Sigmoid colon (tissue), 7 donors: ENCODE data around the gene ZNF746. TPM values are rescaled to one million over a fixed set of nuclear protein-coding genes. Genes with fewer than 3 reads are reported as not detected.

Experiments used
- DNase-seq: peaks from one replicate; pipeline ENCODE4 v3.0.0-alpha.2; 2019
- H3K27ac ChIP-seq, 4 donors: fragments of 200-600 bp; sonication (generic); one replicate each; pipeline ENCODE4 v1.5.1; 2016 to 2019; ENCODE audit warnings: mild to moderate bottlenecking in 1 of 4
- H3K27me3 ChIP-seq, 3 donors: fragments of 200-600 bp; sonication (generic); one replicate each; pipeline ENCODE4 v1.5.1; 2019; ENCODE audit warnings: mild to moderate bottlenecking in 1 of 3
- H3K36me3 ChIP-seq, 4 donors: fragments of 200-600 bp; sonication (generic); one replicate each; pipeline ENCODE4 v1.5.1; 2016 to 2019
- H3K4me1 ChIP-seq, 4 donors: fragments of 200-600 bp; sonication (generic); one replicate each; pipeline ENCODE4 v1.5.1; 2017 to 2019
- H3K4me3 ChIP-seq, 4 donors: fragments of 200-600 bp; sonication (generic); one replicate each; pipeline ENCODE4 v1.5.1; 2017 to 2019; ENCODE audit warnings: mild to moderate bottlenecking in 2 of 4, moderate library complexity in 1 of 4
- H3K9me3 ChIP-seq, 4 donors: fragments of 200-600 bp in 3 of 4; sonication (generic) in 3 of 4; one replicate each; pipeline versions ENCODE4 v1.5.1 to v1.6.1; 2013 to 2019
- CTCF ChIP-seq, 4 experiments: fragments of 450-650 bp in 3 of 4; fragments of 200-600 bp in 1 of 4; IDR thresholded peaks; one replicate each; pipeline ENCODE4 v1.5.1; 2016 to 2019; ENCODE audit warnings: antibody characterized with exemption in 4 of 4, mild to moderate bottlenecking in 3 of 4, moderate library complexity in 2 of 4
- EP300 ChIP-seq, 4 donors: sonication (generic); formaldehyde crosslinking; IDR thresholded peaks; one replicate each; pipeline ENCODE4 v1.6.1; 2017; ENCODE audit warnings: antibody characterized with exemption in 4 of 4
- POLR2A ChIP-seq, 2 donors: fragments of 450-650 bp; IDR thresholded peaks; one replicate each; pipeline ENCODE4 v1.6.1; 2016; ENCODE audit warnings: antibody characterized with exemption in 2 of 2, mild to moderate bottlenecking in 2 of 2, moderate library complexity in 2 of 2
- POLR2AphosphoS5 ChIP-seq, 4 donors: sonication (generic); formaldehyde crosslinking; IDR thresholded peaks; one replicate each; pipeline ENCODE4 v1.6.1; 2017; ENCODE audit warnings: antibody characterized with exemption in 4 of 4
- WGBS, 2 donors: extraction: QIAGEN DNeasy Blood & Tissue Kit; methylation state at CpG; one replicate each; pipeline ENCODE4 v1.1.7; 2013; 5-methylcytosine and 5-hydroxymethylcytosine counted together
- intact Hi-C: fragments of 100-400 bp; cut with DNase I; formaldehyde crosslinking; loops from one replicate; pipeline ENCODE4 v1.15.1; 2023
- polyA plus RNA-seq, 3 donors: library from polyadenylated mRNA; stranded (reverse); fragments of 200-250 nt; gene quantifications; one replicate each; pipeline ENCODE4 v1.2.3, GENCODE V29; 2013
- total RNA-seq, 4 donors: library from RNA; depleted of rRNA; stranded (reverse); fragments of >200 nt; gene quantifications; one replicate each; pipeline ENCODE4 v1.1.0, GENCODE V29; 2016
- donor health status: healthy with polysubstance abuse.
- donor health status: Bipolar disorder and iron deficiency.
- donor health status: healthy.

The ZNF746 gene
- total and polyA plus RNA-seq, 7 donors: 4.2 to 18.9 (median 16.4) TPM

DNA sequence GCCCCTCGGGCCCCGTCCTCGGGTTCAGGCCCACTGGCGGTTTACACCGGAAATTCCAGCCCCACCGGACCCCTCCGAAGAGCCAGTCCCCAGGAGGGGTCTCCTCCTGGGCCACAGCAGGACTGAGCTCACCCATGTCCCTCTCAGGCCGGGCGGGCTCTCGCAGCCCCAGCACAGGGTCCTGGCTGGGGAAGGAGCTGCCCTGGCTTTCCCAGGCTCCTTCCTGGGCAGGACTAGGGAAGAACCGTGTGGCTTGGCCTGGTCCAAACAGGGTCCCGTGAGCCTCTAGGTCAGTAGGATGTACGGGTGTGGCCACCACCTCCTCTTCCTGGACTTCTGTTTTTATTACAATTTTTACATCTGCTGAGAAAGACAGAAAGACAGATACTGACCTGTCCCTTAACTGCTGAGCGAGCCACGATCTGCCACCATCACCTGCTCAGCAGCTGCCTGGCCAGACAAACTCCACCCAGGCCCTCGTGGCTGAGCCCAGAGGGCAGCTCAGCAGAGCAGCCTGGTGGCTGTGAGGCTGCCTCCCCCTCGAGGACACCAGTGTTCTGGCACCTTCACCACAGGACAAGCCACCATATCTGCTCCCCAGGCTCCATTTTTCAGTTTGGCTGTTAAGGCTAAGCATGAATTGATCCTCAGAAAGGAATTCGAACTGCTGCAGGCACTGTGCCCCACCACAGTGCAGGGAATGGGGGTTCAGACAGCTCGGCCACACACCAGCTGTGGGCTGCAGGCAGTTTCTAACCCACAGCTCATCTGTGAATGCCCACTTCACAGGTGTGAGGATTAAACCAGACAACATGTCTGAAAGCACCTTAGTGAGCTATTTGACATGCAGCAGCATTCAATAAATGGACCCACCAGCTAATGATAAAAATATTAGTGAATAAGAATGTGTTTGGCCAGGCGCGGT lies 22.2 kb downstream of the ZNF746 start:
- intact Hi-C loops: no loop called here
- WGBS, 2 donors: 94 to 96% methylated on average over 21 of the region's 21 CpGs

DNA sequence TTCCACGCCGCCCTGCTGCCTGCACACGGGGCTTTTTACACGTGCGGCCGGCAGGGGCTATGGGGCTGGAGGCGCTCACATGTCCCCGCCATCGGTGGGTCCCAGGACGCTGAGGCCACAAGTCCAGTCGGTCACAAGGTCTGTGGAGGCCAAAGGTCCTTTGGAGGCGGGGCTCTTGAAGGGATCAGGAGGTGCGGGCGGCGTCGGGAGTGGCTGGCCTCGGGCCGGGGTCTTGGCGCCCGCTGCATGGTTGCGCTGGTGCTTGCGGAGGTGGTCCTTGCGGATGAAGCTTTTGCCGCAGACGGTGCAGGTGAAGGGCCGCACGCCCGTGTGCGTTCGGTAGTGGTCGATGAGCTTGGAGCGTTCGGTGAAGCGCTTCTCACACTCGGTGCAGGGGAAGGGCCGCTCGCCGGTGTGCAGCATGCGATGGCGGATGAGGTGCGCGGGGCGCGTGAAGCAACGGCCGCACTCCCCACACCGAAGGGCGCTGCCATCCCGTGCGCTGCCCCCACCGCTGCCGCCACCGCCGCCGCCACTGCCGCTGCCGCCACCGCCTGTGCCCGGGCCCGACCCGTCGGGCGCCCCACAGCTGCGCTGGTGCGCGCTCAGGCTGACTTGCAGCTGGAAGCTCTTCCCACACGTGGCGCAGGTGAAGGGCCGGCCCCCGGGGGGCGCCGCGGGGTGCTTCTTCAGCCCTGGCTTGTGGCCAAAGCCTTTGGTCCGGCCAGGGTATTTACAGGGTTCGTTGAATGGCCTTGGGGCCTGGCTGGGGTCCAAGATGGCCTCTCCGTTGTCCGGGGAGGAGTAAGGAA lies 23.1 kb downstream of the ZNF746 start:
- 97% methylated on average over 77 of the region's 77 CpGs for WGBS, 2 donors
- Histone ChIP-seq H3K4me3 (no peak overlapping the region), H3K36me3 (peaks cover 24 to 77% (median 43%) of the 10 kb centered on the region in 4 donors), H3K9me3 (no peaks in the 10 kb centered on the region), H3K27me3 (no peaks in the 10 kb centered on the region), H3K4me1 (no peaks in the 10 kb centered on the region), H3K27ac (no peak overlapping the region)
- TF ChIP-seq POLR2A (IDR thresholded peaks at IDR 0.05) (no peak), EP300 (IDR thresholded peaks at IDR 0.05) (no peak), CTCF (IDR thresholded peaks at IDR 0.05) (no peak), POLR2AphosphoS5 (IDR thresholded peaks at IDR 0.05) (no peak)
- intact Hi-C loops: no loop called here
- peak; percentile 63 for DNase-seq

More for the DNA sequence above, 22.2 kb downstream of the ZNF746 start:
- no peak for TF ChIP-seq EP300 (IDR thresholded peaks at IDR 0.05)
- no peak for TF ChIP-seq POLR2A (IDR thresholded peaks at IDR 0.05)
- TF ChIP-seq CTCF (IDR thresholded peaks at IDR 0.05): no peak
- no peak for TF ChIP-seq POLR2AphosphoS5 (IDR thresholded peaks at IDR 0.05)
- Histone ChIP-seq H3K27me3 (no peaks in the 10 kb centered on the region), H3K4me1 (no peaks in the 10 kb centered on the region), H3K27ac (no peak overlapping the region), H3K4me3 (no peak overlapping the region), H3K9me3 (no peaks in the 10 kb centered on the region), H3K36me3 (peaks cover 24 to 72% (median 43%) of the 10 kb centered on the region in 4 donors)
- no peak for DNase-seq

- H3K4me1 ChIP-seq: no peaks in the 10 kb centered on the region
- H3K27ac ChIP-seq: no peak overlapping the region
- peaks cover 24 to 67% (median 43%) of the 10 kb centered on the region in 4 donors for H3K36me3 ChIP-seq
- 96% methylated on average over 6 of the region's 6 CpGs for WGBS, 2 donors
- no peak for DNase-seq
- no peaks in the 10 kb centered on the region for H3K9me3 ChIP-seq
- TF ChIP-seq POLR2AphosphoS5 (IDR thresholded peaks at IDR 0.05) (no peak), POLR2A (IDR thresholded peaks at IDR 0.05) (no peak), EP300 (IDR thresholded peaks at IDR 0.05) (no peak), CTCF (IDR thresholded peaks at IDR 0.05) (no peak)
- intact Hi-C loops: no loop called here
- H3K4me3 ChIP-seq: no peak overlapping the region
- no peaks in the 10 kb centered on the region for H3K27me3 ChIP-seq
Measured at GRCh38 chr7:149473251-149473650, 24.4 kb downstream of the ZNF746 start.

DNA sequence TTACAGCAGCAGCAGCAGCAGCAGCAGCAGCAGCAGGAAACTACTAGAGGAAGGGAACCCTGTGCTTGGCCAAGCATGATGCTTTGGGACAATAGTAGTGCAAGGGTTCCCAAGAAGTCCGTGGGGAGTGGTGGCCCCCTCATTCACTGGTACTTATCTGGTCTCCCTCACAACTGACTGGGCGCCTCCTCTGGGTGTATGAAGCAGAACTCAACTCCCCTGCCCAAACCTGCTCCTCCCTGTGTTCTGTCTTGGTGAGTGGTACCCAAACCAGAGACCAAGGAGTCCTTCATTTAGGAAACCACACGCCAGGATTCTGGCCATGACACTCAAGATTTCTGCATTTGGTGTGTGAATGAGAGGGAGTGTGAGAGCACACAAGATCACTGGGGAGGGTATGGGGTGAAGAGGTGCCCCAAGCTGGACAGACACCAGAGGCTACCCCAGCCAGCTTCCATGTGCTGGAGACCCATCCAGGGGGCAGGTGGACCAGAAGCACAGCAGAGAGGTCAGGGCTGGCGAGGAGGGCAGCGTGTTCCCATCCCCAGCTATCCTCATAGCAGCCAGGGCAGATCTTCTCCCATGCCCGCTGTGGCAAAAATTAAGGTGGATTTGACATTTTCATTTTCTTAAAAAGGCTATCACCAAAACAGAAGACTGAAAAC lies 26.2 kb downstream of the ZNF746 start:
- DNase-seq: no peak
- TF ChIP-seq EP300 (IDR thresholded peaks at IDR 0.05) (no peak), POLR2AphosphoS5 (IDR thresholded peaks at IDR 0.05) (no peak), CTCF (IDR thresholded peaks at IDR 0.05) (no peak), POLR2A (IDR thresholded peaks at IDR 0.05) (no peak)
- intact Hi-C loops: no loop called here

More for the DNA sequence above, 26.2 kb downstream of the ZNF746 start:
- peaks cover 24 to 55% (median 33%) of the 10 kb centered on the region in 4 donors for H3K36me3 ChIP-seq
- H3K27ac ChIP-seq: no peak overlapping the region
- no peaks in the 10 kb centered on the region for H3K9me3 ChIP-seq
- no peaks in the 10 kb centered on the region for H3K4me1 ChIP-seq
- no peaks in the 10 kb centered on the region for H3K27me3 ChIP-seq
- 97 to 98% methylated on average over 6 of the region's 6 CpGs for WGBS, 2 donors
- no peak overlapping the region for H3K4me3 ChIP-seq
